Measurements from ENCODE around the gene HIVEP3.

The HIVEP3 gene

DNA sequence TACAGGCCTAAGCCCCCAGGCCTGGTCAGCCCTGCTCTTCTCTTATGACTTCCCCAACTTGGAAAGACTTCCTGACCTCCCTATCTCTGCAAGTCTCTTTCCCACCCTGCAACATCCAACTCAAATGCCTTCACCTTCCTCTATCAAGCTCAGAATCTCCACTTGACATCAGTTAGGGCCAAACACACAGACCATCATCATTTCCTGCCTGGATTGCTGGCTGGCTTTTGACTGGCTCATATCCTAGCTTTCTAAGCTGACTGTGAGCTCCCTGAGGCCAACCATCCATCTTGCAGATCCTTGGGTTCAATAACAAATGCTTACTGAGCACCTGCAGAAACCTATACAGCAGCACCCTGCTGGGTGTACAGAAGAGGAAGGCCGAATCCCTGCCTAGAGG is 296.9 kb downstream of the HIVEP3 start:
- DNase-seq: no peak

DNA sequence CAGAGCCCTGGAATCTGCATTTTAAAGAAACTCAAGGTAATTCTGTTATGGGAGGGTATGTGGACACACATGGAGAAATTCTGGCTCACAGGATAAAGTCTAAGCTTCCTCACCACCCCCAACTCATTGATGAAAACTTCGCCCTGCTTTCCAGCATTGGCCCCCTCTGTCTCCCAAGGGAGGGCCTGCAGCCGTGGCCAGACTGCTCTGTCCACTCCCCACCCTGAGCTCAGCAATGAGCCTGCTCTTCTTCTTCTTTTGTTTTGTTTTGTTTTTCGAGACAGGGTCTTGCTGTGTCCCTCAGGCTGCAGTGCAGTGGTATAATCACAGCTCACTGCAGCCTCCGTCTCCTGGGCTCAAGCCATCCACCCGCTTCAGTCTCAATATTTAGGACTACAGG is 297.5 kb downstream of the HIVEP3 start:
- no peak for DNase-seq

DNA sequence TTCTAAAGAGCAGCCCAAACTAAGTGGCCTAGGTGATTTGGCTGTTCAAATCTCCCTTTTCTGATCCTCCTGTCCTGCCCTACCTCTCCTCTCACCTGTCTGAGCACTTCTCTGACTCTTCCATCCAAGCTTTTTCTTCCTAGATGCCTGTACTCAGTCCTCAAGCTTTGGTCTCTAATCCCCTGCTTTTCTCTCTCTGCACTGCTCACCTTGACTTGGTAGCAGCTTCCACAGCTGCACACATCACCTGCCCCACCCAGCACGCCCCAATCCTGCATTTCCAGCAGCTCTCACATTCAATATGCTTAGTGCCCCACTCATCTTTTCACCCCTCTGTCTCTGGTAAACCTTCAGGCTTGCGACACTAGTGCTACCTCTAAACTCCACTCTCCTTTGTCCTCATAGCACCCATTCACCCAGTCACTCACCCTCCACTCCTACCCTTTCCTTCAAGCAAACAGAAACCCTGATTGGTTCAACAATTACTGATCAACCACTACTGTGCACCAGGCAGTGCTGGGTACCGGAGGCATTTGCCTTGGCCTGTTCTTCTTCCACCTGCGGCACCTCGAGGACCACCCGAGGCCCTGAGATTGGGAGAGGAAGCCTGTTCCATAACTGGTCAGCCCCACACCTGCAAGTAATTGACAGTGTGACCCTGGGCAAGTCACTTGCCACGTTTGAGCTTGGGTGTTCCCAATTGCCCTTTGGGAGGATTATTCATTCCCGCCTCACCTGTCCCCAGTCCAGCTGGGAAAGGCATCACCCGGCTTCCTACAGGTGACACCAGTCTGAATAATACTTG is 298.2 kb downstream of the HIVEP3 start:
- no peak for DNase-seq

DNA sequence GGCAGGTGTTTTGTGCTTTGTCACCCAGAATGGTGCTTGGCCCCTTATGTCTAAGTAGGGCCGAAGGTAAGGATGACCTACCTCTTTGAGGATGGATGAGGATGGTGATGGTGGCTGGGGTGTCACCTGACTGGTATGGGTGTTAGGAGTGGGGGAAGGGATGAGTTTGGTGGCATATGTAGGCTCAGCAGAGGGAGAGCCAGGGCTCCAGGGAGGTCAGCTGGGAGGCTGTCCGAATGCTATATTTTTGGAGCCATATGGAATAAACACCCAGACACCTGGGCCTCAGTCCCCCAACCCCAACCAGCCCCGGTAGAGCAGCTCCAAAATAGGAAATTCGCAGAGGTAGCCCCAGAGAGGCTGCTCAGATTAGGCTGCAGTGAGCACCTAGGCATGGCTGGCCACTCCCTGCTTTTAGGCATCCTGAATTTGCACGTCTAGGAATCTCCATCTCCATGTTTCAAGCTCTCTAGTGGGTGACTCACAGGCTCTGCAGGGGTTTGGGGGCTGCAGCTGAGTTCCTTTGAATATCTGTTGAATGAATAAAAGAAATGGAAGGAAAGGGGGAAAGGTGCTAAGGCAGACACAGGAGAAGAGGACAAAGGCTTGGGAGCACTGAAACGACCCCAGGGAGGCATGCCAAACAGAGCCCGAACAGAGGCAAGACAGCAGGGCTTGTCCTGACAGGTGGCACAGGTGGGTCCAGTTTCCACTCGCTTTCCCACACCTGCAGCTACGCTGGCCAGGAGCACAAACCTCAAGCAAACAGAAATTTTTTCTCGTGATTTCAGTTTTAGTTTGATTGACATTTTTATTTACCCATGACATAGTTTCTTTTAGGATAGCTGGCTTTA is 299.0 kb downstream of the HIVEP3 start:
- no peak for DNase-seq

DNA sequence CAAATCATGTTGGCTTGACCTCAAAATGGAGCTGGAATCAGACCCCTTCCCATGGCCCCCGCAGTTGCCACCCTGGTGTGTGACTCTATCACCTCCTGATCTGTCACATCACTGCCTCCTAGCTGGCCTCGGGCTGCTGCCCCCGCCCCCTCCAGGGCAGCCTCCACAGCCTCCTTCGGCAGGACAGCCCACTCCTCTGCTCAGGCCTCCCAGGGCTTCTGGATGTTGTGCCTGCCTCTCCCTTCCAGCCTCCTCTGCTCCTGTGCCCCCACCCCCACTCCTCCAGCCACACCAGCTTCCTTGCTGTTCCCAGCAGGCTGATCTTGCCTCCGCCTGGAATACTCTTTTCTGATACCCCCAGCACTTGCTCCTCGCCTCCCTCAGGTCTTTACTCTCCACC is 299.9 kb downstream of the HIVEP3 start:
- no peak for DNase-seq

DNA sequence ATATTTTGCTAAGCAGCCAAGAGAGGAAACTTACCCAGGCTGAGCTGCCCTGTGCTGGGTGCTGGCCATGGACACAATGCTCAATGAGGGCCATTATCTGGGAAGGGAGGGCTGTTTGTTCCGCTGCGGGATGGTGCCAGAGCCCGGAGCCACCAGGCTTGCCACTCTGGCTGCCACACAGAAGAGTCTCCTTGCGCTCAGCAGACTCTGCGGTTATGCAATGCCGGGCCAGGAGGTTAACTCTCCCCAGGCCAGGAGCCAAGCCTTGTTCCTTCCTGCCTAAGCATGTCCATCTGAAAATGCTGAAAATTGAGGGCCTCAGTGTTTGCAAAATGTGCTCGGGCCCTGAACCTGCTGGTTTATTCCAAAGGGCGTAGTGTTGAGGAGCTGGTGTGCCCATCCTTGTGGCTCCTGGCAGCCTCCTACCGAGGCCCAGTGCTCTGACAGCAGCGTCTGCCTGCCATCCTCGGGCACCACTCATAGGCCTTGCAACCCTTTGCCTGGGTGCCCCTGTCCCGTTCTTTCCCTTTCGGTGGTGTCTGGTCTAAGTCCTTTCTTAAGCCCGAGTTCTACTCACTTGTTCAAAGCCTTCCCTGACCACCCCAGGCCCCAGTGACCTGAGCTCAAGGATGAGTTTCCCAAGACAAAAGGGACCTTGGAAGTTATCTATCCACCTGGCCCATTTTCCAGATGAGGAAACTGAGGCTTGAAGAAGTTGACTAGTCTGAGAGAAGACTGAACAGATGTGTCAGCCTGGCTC is 300.5 kb downstream of the HIVEP3 start:
- no peak for DNase-seq

DNA sequence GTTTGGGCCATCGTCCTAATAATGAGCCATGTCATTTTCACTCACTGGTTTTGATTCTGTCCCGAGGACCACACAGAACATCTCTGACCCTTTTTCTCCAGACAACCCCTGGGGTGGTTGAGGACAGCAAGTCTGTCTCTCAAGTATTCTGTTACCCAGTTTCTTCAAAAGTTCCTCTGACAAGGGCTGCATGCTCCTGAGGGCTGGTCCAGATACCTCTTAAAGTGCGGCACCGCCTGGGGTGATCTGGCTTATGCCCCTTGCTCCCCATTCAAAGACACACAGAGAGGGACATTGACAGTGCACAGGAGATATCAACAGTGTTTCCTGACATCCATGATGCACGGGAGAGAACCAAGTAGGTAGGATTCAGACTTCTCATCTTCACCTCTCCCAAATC is 301.4 kb downstream of the HIVEP3 start:
- DNase-seq: no peak

DNA sequence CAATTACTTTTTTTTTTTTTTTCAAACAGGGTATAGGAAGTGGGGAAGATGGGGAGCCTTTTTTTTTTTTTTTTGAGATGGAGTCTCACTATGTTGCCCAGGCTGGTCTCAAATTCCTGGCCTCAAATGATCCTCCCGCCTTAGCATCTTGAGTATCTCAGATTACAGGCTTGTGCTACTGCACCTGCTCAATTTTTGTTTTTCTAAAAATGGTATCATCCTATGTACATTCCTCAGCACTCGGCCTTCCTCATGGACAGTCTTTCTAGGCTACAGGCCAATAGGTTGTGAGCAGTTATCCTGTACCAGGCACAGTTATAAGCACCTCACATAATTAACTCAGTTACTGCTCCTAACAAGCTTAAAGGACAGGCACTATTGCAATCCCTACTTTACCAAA is 302.2 kb downstream of the HIVEP3 start:
- no peak for DNase-seq

DNA sequence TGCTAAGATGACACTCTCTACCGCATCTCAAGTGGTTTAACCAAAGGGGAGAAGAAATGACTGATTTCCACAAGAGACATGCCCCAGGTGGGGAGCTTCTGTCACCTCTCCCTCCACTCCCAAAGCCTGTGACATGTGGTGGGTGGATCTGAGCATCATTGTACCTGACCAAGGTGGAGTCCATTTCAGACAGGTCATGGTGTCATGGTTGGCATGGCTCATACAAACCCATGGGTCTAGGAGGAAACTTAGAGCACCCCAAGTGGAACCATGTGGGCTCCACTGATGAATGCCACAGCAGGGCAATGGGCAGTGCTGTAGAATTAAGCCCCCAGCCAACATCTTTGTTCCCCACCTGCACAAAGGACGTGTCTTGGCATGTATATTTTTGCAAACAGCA is 302.7 kb downstream of the HIVEP3 start:
- no peak for DNase-seq

DNA sequence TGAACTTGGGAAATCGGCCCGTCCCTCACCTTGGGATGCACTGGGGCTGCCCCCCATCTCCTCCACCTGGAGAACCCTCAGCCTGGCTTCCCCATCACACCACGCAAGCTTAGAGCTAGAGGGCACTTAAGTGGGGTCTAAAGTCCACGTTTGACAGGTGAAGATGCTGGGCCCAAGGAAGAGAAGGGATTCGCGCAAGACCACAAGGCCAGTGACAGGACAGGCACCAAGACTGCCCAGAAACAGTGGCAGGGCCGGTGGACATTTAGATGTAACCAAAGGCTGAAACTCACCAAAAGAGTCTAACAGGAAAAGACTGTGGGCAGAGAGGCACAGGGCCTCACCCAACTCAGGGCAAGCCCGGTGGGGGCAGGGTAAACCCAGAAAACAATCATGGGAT is 303.4 kb downstream of the HIVEP3 start:
- DNase-seq: no peak

DNA sequence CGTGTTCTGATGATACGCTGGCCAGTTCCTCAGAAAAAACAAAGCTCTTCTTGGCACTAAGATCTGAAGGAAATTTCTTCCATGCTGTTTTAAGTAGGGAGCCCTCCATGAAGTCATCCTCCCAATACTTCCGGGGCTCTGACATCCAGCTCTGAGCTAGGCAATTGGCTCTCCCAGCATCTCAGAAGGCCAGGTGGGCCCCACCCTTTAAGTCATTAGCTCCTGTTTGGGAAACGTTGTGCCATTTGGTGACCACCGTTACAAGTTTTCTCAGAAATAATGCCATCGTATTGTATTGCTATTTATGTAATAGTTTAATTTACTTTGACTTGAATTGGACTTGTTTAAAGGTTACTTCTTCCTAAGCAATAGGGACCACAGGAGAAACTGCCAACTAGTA is 303.9 kb downstream of the HIVEP3 start:
- no peak for DNase-seq

DNA sequence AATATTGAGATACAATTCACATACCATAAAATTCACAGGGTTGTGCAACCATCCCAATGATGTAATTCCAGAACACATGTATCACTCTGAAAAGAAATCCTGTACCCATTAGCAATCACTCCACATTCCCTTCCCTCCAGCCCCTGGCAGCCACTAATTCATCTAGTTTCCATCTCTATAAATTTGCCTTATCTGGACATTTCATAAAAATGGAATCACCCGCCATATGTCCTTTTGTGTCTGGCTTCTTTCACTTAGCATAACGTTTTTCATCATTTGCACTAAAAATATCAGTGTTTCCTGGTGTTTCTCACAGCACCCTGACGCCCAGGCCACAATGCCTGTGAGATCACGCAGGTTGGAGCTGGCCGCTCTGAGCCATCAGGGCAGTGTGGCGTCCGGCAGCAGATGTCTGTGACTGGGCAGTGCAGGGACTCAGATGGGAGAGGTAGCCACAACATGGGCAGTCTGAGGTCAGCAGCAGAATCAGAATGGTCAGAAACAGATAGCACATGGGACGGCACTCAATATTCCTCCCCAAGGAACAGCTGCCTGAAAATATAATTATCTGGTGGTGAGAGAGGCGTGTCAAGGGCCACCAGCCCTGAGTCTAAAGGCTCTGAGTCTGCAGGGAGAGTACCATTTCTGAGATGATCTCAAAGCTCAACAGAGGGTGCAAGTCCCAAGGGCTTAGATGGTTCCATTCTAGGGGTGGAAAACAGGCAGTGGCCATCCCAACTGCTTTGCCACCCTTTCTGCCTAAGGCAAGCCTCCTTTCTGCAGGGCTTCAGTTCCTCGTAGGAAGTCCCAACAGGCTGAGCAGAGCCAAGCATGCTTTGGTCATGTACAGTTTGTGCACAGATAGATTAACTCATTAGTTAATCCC is 304.8 kb downstream of the HIVEP3 start:
- DNase-seq: no peak

DNA sequence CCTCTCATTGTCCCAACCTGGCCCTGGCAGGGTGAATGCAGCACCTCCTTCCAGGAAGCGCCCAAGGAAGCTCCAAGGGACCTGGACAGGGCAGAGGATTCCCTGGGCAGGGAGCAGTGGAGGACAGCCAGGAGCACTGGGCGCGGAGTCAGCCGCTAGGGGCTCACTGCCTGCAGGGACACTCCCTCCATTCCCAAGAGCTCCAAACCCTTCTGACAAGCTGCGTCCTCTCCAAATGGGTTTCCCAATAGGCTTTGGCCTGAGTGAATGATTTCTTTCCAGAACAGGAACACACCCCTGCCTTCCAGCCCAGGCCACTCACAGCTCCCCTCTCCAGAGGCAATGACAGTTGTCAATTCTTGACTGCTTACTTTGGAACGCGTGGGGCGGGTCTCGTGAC is 305.8 kb downstream of the HIVEP3 start:
- no peak for DNase-seq

DNA sequence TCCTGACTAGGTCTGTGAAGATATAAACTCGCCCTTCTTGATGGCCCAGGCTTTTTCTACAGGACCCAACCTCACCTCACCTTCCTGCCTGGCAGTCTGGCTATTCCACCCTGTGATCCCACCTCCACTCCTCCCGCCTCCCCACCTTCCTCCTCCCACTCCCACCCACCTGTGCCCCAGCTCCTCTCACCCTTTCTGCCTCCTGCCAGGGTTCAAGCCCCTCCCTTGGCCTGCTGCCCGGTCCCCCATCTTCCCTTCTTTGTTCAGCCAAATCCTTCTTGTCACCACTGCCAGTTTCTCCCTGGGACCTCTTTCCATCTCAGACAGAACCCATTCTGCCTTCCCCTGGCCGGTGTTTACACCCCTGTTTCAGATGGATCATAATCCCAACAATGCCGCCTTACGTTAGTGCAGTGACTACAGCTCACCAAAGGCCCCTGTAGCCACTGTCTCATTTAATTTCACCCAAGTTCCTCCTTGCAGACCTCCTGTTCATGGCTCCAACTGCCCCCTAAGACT is 306.7 kb downstream of the HIVEP3 start:
- no peak for DNase-seq

DNA sequence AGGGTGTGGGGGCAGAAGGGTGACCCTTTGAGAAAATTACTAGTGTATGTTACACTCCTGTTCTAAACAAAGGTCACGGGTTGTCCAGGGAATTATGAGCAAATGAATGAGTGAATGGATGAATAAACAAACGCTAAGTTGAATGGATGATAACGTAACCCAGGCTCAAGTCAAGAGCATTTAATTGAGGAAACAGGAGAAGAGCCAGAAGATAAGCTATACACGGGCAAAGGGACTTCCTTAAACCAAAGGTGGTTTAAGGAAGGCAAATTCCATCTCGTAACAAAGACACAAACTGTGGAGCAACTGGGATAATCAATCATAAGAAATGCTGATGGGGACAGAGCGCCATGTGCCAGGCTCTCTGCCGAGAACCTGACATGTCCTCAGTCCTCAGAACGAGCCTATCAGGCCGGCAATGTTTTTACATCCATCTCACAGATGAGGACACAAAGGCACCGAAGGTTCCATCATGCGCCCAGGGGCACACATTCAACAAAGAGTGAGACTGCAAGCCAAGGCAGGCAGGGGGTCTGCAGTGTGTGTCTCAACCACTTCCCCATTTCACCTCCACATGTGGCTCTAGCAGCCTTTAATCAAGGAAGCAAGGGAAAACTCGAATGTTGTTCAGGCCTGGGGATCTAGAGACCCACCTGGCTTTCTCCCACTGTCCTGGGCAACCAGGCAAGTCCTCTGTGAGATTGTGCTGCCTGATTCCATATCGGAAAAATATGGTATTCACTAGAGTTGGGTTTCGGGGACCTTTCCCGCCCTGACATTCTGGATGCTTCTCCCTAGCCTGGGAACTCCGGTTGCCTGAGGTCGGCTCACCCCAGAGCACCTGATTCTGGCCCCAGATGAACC is 307.4 kb downstream of the HIVEP3 start:
- no peak for DNase-seq

DNA sequence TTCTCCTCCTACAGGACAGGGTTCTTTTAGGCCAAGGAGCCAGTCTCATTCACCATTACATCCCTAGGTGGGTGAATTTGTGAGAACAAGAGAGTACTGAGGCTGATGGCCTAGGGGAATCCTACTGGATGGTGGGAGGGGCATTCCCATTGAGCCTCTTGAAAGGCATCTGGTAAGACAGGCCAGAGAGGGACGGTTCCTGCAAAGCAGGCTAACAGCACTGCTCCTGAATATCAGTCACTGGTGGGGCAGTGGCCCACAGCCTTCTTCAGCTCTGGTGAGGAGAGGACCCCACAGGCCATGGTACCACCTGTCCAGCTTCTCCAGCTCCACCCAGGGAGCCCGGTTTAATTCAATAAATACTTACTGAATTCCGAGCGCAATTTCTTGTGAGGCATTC is 308.4 kb downstream of the HIVEP3 start:
- no peak for DNase-seq

DNA sequence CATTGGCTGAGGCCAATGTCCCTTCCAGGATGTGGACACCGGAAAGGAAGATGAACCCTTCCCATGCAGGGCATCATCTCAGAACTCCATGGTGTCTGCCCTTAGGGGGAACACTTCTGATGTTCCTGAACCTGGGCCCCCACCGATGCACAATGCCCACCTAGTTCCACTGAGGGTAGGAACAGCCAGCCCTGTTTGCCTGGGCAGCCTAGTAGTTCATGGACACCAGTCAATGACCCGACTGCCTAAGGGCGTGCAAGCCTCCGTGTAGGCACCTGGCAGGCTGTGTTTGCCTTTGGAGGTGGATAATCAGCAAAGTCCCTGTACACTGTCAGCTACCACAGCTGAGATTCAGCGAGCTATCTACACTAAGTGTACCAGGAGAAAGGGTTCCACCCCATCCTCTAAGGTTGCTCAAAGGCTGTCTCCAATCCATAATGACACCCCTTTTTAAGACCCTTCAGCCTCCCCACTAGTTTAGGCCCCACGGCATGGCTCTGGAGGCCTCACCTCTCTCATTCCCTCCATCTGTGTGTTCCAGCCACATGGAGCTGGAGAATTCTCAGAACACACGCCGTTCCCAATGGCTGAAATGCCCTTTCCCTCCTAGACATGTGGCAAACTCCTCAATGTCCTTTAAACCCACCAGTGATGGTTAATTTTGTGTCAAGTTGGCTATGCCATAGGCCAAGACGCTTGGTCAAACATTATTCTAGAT is 309.4 kb downstream of the HIVEP3 start:
- no peak for DNase-seq

DNA sequence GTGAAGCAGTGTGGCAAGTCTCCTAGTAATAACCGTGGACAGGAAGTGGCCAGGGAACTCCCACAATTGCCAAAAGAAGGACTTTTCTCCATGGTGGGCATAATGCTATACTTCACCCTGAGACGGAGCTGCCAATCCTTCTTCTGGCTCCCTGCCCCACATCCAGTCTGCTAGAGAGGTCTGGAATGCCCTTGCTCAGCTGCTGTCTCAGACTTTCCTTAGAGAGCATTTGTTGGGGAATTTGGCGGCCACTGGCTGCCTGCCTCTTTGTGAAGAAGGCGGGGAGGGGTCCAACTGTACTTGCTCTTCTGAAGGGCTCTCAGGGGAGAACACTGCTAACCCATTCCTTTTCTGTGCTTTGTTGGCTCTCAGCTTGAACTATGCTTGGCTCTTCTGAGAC is 310.5 kb downstream of the HIVEP3 start:
- no peak for DNase-seq

DNA sequence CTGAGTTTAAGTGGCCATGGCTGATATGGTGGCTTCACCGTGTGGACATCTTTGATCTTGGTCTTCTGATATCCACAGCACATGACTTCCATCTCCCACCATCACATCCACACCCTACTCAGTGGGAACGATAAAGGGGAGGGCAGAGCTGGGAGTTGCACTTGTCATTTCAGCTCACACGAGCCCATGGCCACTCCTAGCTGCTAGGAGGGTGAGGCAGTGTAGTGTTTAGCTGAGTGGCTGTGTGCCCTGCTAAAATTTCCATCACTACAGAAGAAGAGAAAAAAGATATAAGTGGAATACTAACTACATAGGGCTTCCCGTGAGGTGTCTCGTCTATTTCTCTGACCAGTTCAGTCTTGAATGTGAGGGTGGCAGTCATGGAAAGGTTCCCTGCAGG is 310.9 kb downstream of the HIVEP3 start:
- DNase-seq: no peak

DNA sequence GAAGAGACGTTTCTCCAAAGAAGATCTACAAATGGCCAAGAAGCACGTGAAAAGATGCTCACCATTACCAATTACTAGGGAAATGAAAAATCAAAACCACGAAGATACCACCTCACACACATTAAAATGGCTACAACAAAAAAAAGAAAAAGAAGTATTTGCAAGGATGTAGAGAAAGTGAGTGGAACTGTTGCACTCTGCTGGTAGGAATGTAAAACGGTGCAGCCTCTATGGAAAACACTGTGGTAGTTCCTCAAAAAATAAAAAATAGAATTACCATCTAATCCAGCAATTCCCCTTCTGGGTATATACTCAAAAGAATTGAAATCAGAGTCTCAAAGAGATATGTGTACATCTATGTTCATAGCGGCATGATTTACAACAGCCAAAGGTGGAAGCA is 318.8 kb downstream of the HIVEP3 start:
- no peak for DNase-seq

DNA sequence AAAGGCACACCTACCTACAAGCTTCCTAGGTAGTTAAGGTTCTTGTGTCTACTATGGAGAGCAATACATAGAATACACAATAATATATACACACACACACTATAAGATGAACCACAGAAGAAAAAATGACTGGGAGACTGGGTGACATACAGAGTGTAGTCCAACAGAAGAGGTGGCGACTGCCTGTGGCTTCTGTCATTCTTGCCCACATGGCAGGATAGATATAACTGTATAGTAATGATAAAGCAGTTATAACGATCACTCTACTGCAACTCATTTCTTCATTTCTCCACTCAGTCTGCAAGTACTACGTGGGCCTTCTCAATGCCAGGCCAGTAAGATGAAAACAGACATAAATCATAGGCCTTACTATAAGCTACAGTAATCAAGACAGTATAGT is 320.4 kb downstream of the HIVEP3 start:
- DNase-seq: no peak
